ENCODE results near the gene FNDC11. TPM values are rescaled to one million over a fixed set of nuclear protein-coding genes. Genes with fewer than 3 reads are reported as not detected.

Gene FNDC11
- total RNA-seq, 1 donor from 2014 or later: 0.32 TPM

GRCh38 chr20:63602321-63602720 lies 48.4 kb downstream of the FNDC11 start:
- DNase-seq: no peak

More at GRCh38 chr20:63602321-63602720, 48.4 kb downstream of the FNDC11 start:
- Histone ChIP-seq H3K9me3 (no peaks in the 10 kb centered on the region), H3K36me3 (peaks cover 48% of the 10 kb centered on the region), H3K4me1 (no peaks in the 10 kb centered on the region), H3K27me3 (no peaks in the 10 kb centered on the region), H3K27ac (no peak overlapping the region), H3K4me3 (no peak overlapping the region)
- no peak for TF ChIP-seq CTCF (IDR thresholded peaks at IDR 0.05)
- intact Hi-C loops (cut with DNase I): no loop called here
- no peak for ATAC-seq

Other genes starting within 250 kb of the FNDC11 start
- 0.06 TPM for gene CHRNA4, start 192.8 kb upstream of the FNDC11 start, total RNA-seq
- gene KCNQ2, start 81.5 kb upstream of the FNDC11 start, total RNA-seq: not detected
- gene EEF1A2, start 55.1 kb upstream of the FNDC11 start, total RNA-seq: 0.67 TPM
- gene PPDPF, start 33.4 kb upstream of the FNDC11 start, total RNA-seq: 355 TPM
- gene PTK6, start 16.8 kb upstream of the FNDC11 start, total RNA-seq: 4.9 TPM
- not detected for gene SRMS, start 6.4 kb upstream of the FNDC11 start, total RNA-seq
- gene HELZ2, start 20.1 kb downstream of the FNDC11 start, total RNA-seq: 53.3 TPM
- 11.3 TPM for gene GMEB2, start 72.9 kb downstream of the FNDC11 start, total RNA-seq
- gene STMN3, start 99.3 kb downstream of the FNDC11 start, total RNA-seq: 12.4 TPM
- gene RTEL1, start 104.2 kb downstream of the FNDC11 start, total RNA-seq: 26.7 TPM
- 14.4 TPM for gene TNFRSF6B, start 142.5 kb downstream of the FNDC11 start, total RNA-seq
- gene ARFRP1, start 153.8 kb downstream of the FNDC11 start, total RNA-seq: 49.4 TPM
- gene ZGPAT, start 153.9 kb downstream of the FNDC11 start, total RNA-seq: 27.6 TPM
- 7.8 TPM for gene LIME1, start 182.5 kb downstream of the FNDC11 start, total RNA-seq
- 64.1 TPM for gene SLC2A4RG, start 185.6 kb downstream of the FNDC11 start, total RNA-seq

Data from upper lobe of right lung (tissue), 1 donor.